Liver (tissue), 3 donors: Measurements from ENCODE around the gene ACOT7.

Source experiments
- CTCF ChIP-seq: fragments of 150-350 bp; IDR thresholded peaks from 2 replicates; pipeline ENCODE4 v1.5.1; 2017; ENCODE audit warnings: improper control_type of control experiment, low read depth, low read length; ENCODE audit not compliant: missing input control
- EGR1 ChIP-seq, 2 donors: IDR thresholded peaks; 2 replicates each; pipeline ENCODE4 v1.6.1; 2016 to 2018; ENCODE audit warnings: antibody characterized with exemption in 2 of 2, low read depth in 2 of 2
- FOXA1 ChIP-seq: IDR thresholded peaks from 2 replicates; pipeline ENCODE4 v1.6.1; 2016; ENCODE audit warnings: antibody characterized with exemption
- FOXA2 ChIP-seq: IDR thresholded peaks from 2 replicates; pipeline ENCODE4 v1.6.1; 2016; ENCODE audit warnings: antibody characterized with exemption
- GABPA ChIP-seq, 2 donors: IDR thresholded peaks in 1 of 2; conservative IDR thresholded peaks in 1 of 2; 2 replicates each; pipeline ENCODE4 v1.6.1; 2016; ENCODE audit warnings: antibody characterized with exemption in 2 of 2, mild to moderate bottlenecking in 1 of 2, moderate library complexity in 1 of 2
- JUND ChIP-seq, 2 donors: IDR thresholded peaks; 2 replicates each; pipeline ENCODE4 v1.6.1; 2016; ENCODE audit warnings: antibody characterized with exemption in 2 of 2
- MAX ChIP-seq: IDR thresholded peaks from 2 replicates; pipeline ENCODE4 v1.6.1; 2016; ENCODE audit warnings: antibody characterized with exemption
- RAD21 ChIP-seq, 2 donors: IDR thresholded peaks; 2 replicates each; pipeline ENCODE4 v1.6.1; 2016; ENCODE audit warnings: antibody characterized with exemption in 2 of 2, mild to moderate bottlenecking in 2 of 2
- REST ChIP-seq: IDR thresholded peaks from 2 replicates; pipeline ENCODE4 v1.6.1; 2016; ENCODE audit warnings: antibody characterized with exemption, mild to moderate bottlenecking
- RXRA ChIP-seq, 2 donors: IDR thresholded peaks; 2 replicates each; pipeline ENCODE4 v1.6.1; 2017 to 2018; ENCODE audit warnings: antibody characterized with exemption in 2 of 2, mild to moderate bottlenecking in 1 of 2
- TAF1 ChIP-seq: conservative IDR thresholded peaks from 2 replicates; pipeline ENCODE4 v1.6.1; 2016; ENCODE audit warnings: antibody characterized with exemption, mild to moderate bottlenecking
- donor health status: healthy.
- donor health status: healthy.

- TF ChIP-seq FOXA2, result no peak
- no peak for TF ChIP-seq JUND (IDR thresholded peaks at IDR 0.05)
- TF ChIP-seq REST, result no peak
- TF ChIP-seq CTCF, result no peak
- TF ChIP-seq MAX, result no peak
- TF ChIP-seq RAD21 (IDR thresholded peaks at IDR 0.05), result no peak
- no peak for TF ChIP-seq TAF1
- TF ChIP-seq GABPA (IDR thresholded peaks at IDR 0.05 in 1 of 2, conservative IDR thresholded peaks at IDR 0.05 in 1 of 2), result no peak
- TF ChIP-seq RXRA (IDR thresholded peaks at IDR 0.05), result no peak
- no peak for TF ChIP-seq FOXA1
- TF ChIP-seq EGR1 (IDR thresholded peaks at IDR 0.05; ENCODE audit: low read depth in 2 of 2), result no peak
These were observed 4.4 kb upstream of the ACOT7 start for GRCh38 chr1:6397844-6398441.
